GM23338 (cell line): ENCODE results near the gene C1orf50. TPM values are rescaled to one million over a fixed set of nuclear protein-coding genes. Genes with fewer than 3 reads are reported as not detected.

ENCODE experiments used
- ATAC-seq: fragments of 200-7000 bp; cut with Tn5 transposase; 3 replicates; pipeline ENCODE4 v1.9.1; 2020
- DNase-seq: peaks from one replicate; pipeline ENCODE4 v3.0.0-alpha.2; 2015; ENCODE audit warnings: low spot score
- H2AFZ ChIP-seq: fragments of 200-600 bp; sonication (generic); 2 replicates; pipeline ENCODE4 v1.8.0; 2016; ENCODE audit warnings: antibody characterized with exemption, mild to moderate bottlenecking, moderate library complexity
- H3F3A ChIP-seq: fragments of 200-600 bp; sonication (generic); replicated peaks from 2 replicates; pipeline ENCODE4 v1.8.0; 2017; ENCODE audit warnings: antibody characterized with exemption, mixed run types, low read depth
- H3K27ac ChIP-seq: fragments of 200-600 bp; sonication (generic); 2 replicates; pipeline ENCODE4 v1.6.1; 2016; ENCODE audit warnings: low read depth
- H3K27me3 ChIP-seq: fragments of 200-600 bp; sonication (generic); 2 replicates; pipeline ENCODE4 v1.8.0; 2016; ENCODE audit warnings: mild to moderate bottlenecking, mixed run types, moderate library complexity; ENCODE audit not compliant: insufficient read depth
- H3K36me3 ChIP-seq: fragments of 200-600 bp; sonication (generic); 2 replicates; pipeline ENCODE4 v1.8.0; 2016; ENCODE audit warnings: mild to moderate bottlenecking; ENCODE audit not compliant: insufficient read depth
- H3K4me1 ChIP-seq: fragments of 200-600 bp; sonication (generic); 2 replicates; pipeline ENCODE4 v1.8.0; 2016; ENCODE audit warnings: mild to moderate bottlenecking, moderate library complexity; ENCODE audit not compliant: insufficient read depth
- H3K4me2 ChIP-seq: fragments of 200-600 bp; sonication (generic); 2 replicates; pipeline ENCODE4 v1.7.1; 2017; ENCODE audit warnings: mixed run types
- H3K4me3 ChIP-seq: fragments of 200-600 bp; sonication (generic); 2 replicates; pipeline ENCODE4 v1.6.1; 2016; ENCODE audit warnings: mixed run types
- H3K79me2 ChIP-seq: fragments of 200-600 bp; sonication (generic); replicated peaks from 2 replicates; pipeline ENCODE4 v1.8.0; 2017; ENCODE audit warnings: mild to moderate bottlenecking; ENCODE audit not compliant: insufficient read depth
- H3K9me2 ChIP-seq: fragments of 200-600 bp; sonication (generic); 2 replicates; pipeline ENCODE4 v1.8.0; 2017; ENCODE audit not compliant: insufficient read depth
- H4K20me1 ChIP-seq: fragments of 200-600 bp; sonication (generic); replicated peaks from 2 replicates; pipeline ENCODE4 v1.8.0; 2017; ENCODE audit warnings: mild to moderate bottlenecking; ENCODE audit not compliant: insufficient read depth
- H3K27ac Mint-ChIP-seq: 2 replicates; pipeline ENCODE4 v1.8.0; 2020; ENCODE audit warnings: inconsistent platforms, mild to moderate bottlenecking, moderate library complexity, mixed read lengths
- H3K27me3 Mint-ChIP-seq: 3 replicates; pipeline ENCODE4 v1.8.0; 2022; ENCODE audit warnings: low read depth, mild to moderate bottlenecking, moderate library complexity, mixed read lengths, inconsistent platforms; ENCODE audit not compliant: insufficient read depth, poor library complexity
- H3K36me3 Mint-ChIP-seq: 3 replicates; pipeline ENCODE4 v1.8.0; 2021; ENCODE audit warnings: low read depth, mild to moderate bottlenecking, inconsistent platforms, moderate library complexity, mixed read lengths
- H3K4me1 Mint-ChIP-seq: 3 replicates; pipeline ENCODE4 v1.8.0; 2020; ENCODE audit warnings: mild to moderate bottlenecking, inconsistent platforms, mixed read lengths
- H3K4me3 Mint-ChIP-seq: 3 replicates; pipeline ENCODE4 v1.8.0; 2021; ENCODE audit warnings: moderate library complexity, mild to moderate bottlenecking, inconsistent platforms, mixed read lengths
- H3K9me3 Mint-ChIP-seq: 3 replicates; pipeline ENCODE4 v1.8.0; 2020; ENCODE audit warnings: moderate library complexity, mild to moderate bottlenecking, inconsistent platforms, mixed read lengths
- CREB1 ChIP-seq: fragments of 250-450 bp; sonication (Bioruptor Pico); IDR thresholded peaks from 2 replicates; pipeline ENCODE4 v1.5.0; 2020; ENCODE audit warnings: low read depth, mild to moderate bottlenecking, moderate library complexity
- ETS1 ChIP-seq: IDR thresholded peaks from 2 replicates; pipeline ENCODE4 v1.6.1; 2016; ENCODE audit warnings: antibody characterized with exemption
- JUNB ChIP-seq: IDR thresholded peaks from one replicate; pipeline ENCODE4 v1.6.1; 2016; ENCODE audit warnings: antibody characterized with exemption; ENCODE audit not compliant: unreplicated experiment
- NANOG ChIP-seq: IDR thresholded peaks from 2 replicates; pipeline ENCODE4 v1.6.1; 2016; ENCODE audit warnings: antibody characterized with exemption, borderline replicate concordance
- POLR2AphosphoS5 ChIP-seq: IDR thresholded peaks from 2 replicates; pipeline ENCODE4 v1.6.1; 2016; ENCODE audit warnings: antibody characterized with exemption, low read depth
- STAT1 ChIP-seq: IDR thresholded peaks from one replicate; pipeline ENCODE4 v1.6.1; 2016; ENCODE audit warnings: antibody characterized with exemption; ENCODE audit not compliant: unreplicated experiment
- ZNF331 ChIP-seq: fragments of 250-450 bp; sonication (Bioruptor Pico); IDR thresholded peaks from 2 replicates; pipeline ENCODE4 v1.5.0; 2020; ENCODE audit warnings: low read depth, mild to moderate bottlenecking, moderate library complexity
- ZNF462 ChIP-seq: fragments of 250-450 bp; sonication (Bioruptor Pico); IDR thresholded peaks from 2 replicates; pipeline ENCODE4 v1.5.0; 2020; ENCODE audit warnings: mild to moderate bottlenecking, moderate library complexity
- polyA plus RNA-seq: library from polyadenylated mRNA; unstranded; fragments of >200 nt; fragmentation: Nextera tagmentation; extraction: Ambion mirVana; gene quantifications from 2 replicates; pipeline ENCODE4 v1.2.1, GENCODE V29; 2016
- total RNA-seq: library from RNA; depleted of rRNA; stranded (reverse); fragments of >200 nt; shearing (Covaris generic); gene quantifications from 2 replicates; pipeline ENCODE4 v1.2.3, GENCODE V29; 2014

C1orf50 gene
- total and polyA plus RNA-seq, 2 experiments from 2014 or later: 4.4 to 4.7 TPM

- Histone ChIP-seq H4K20me1 (no peaks in the 10 kb centered on the region), H3F3A (0 out of 2 replicates have a peak, but pooled peaks cover 3% of the 10 kb centered on the region), H3K79me2 (no peaks in the 10 kb centered on the region), H3K4me2 (no peak overlapping the region), H3K27me3 (no peaks in the 10 kb centered on the region), H3K4me3 (no peak overlapping the region), H2AFZ (no peak overlapping the region), H3K4me1 (peaks cover 12% of the 10 kb centered on the region), H3K27ac (no peak overlapping the region), H3K36me3 (peaks cover 8% of the 10 kb centered on the region; the same call in 1 of the 2 replicates), H3K9me2 (no peaks in the 10 kb centered on the region)
- peaks cover 7% of the 10 kb centered on the region; the same call in 2 of the 3 replicates for H3K9me3 Mint-ChIP-seq
- H3K4me3 Mint-ChIP-seq: no peak overlapping the region
- peaks cover 34% of the 10 kb centered on the region for H3K36me3 Mint-ChIP-seq
- TF ChIP-seq ETS1 (no peak), STAT1 (no peak)
- no peak overlapping the region for H3K27ac Mint-ChIP-seq
- DNase-seq (no peak), ATAC-seq (no peak)
- H3K4me1 Mint-ChIP-seq: peaks cover 25% of the 10 kb centered on the region
- H3K27me3 Mint-ChIP-seq: peaks cover 24% of the 10 kb centered on the region
These were observed 21.2 kb upstream of the C1orf50 start for GRCh38 chr1:42745851-42746250.

GRCh38 chr1:42746436-42747105, 20.5 kb upstream of the C1orf50 start:
- Histone ChIP-seq H3K4me1 (peaks cover 7% of the 10 kb centered on the region), H4K20me1 (no peaks in the 10 kb centered on the region), H3K9me2 (no peaks in the 10 kb centered on the region), H3K27me3 (no peaks in the 10 kb centered on the region), H3F3A (0 out of 2 replicates have a peak, but pooled peaks cover 3% of the 10 kb centered on the region), H3K79me2 (no peaks in the 10 kb centered on the region), H3K36me3 (peaks cover 9% of the 10 kb centered on the region), H3K27ac (no peak overlapping the region), H2AFZ (no peak overlapping the region), H3K4me2 (no peak overlapping the region), H3K4me3 (no peak overlapping the region)
- H3K9me3 Mint-ChIP-seq: peaks cover 8% of the 10 kb centered on the region
- DNase-seq: no peak
- H3K36me3 Mint-ChIP-seq: peaks cover 36% of the 10 kb centered on the region
- no peak for TF ChIP-seq ZNF331 (CRISPR knock-in tag)
- TF ChIP-seq ETS1: no peak
- TF ChIP-seq ZNF462 (CRISPR knock-in tag): no peak
- TF ChIP-seq POLR2AphosphoS5: no peak
- TF ChIP-seq JUNB: no peak
- TF ChIP-seq CREB1: no peak
- TF ChIP-seq NANOG: no peak
- no peak overlapping the region for H3K4me3 Mint-ChIP-seq
- ATAC-seq: no peak
- H3K4me1 Mint-ChIP-seq: peaks cover 19% of the 10 kb centered on the region
- peaks cover 24% of the 10 kb centered on the region for H3K27me3 Mint-ChIP-seq
- H3K27ac Mint-ChIP-seq: no peak overlapping the region
